ENCODE data around the gene ITPR2.

ITPR2 gene

GRCh38 chr12:26754148-26754547, 78.8 kb downstream of the ITPR2 start:
- DNase-seq (ENCODE audit: low spot score), result no peak

GRCh38 chr12:26751179-26751578, 81.8 kb downstream of the ITPR2 start:
- no peak for DNase-seq (ENCODE audit: low spot score)

- DNase-seq (ENCODE audit: low spot score), result no peak
Observed at GRCh38 chr12:26750531-26751175, 82.3 kb downstream of the ITPR2 start.

- no peak for DNase-seq (ENCODE audit: low spot score)
Observed at GRCh38 chr12:26749781-26750180, 83.2 kb downstream of the ITPR2 start.

- DNase-seq (ENCODE audit: low spot score), result no peak
Observed at GRCh38 chr12:26748741-26749431, 84.1 kb downstream of the ITPR2 start.

- no peak for DNase-seq (ENCODE audit: low spot score)
Observed at GRCh38 chr12:26748412-26748740, 84.6 kb downstream of the ITPR2 start.

- DNase-seq (ENCODE audit: low spot score), result peak; percentile 17
Observed at GRCh38 chr12:26746121-26746714, 86.8 kb downstream of the ITPR2 start.

- DNase-seq (ENCODE audit: low spot score), result peak; percentile 16
Observed at GRCh38 chr12:26744697-26745440, 88.1 kb downstream of the ITPR2 start.

- DNase-seq (ENCODE audit: low spot score), result no peak
Observed at GRCh38 chr12:26744042-26744626, 88.9 kb downstream of the ITPR2 start.

GRCh38 chr12:26741584-26742227, 91.3 kb downstream of the ITPR2 start:
- no peak for DNase-seq (ENCODE audit: low spot score)

- DNase-seq (ENCODE audit: low spot score), result no peak
Observed at GRCh38 chr12:26740991-26741390, 92.0 kb downstream of the ITPR2 start.

- no peak for DNase-seq (ENCODE audit: low spot score)
Observed at GRCh38 chr12:26740348-26740747, 92.6 kb downstream of the ITPR2 start.

GRCh38 chr12:26737487-26738030, 95.4 kb downstream of the ITPR2 start:
- no peak for DNase-seq (ENCODE audit: low spot score)

GRCh38 chr12:26736563-26737486, 96.2 kb downstream of the ITPR2 start:
- no peak for DNase-seq (ENCODE audit: low spot score)

- no peak for DNase-seq (ENCODE audit: low spot score)
Observed at GRCh38 chr12:26735249-26735639, 97.8 kb downstream of the ITPR2 start.

GRCh38 chr12:26734510-26735248, 98.3 kb downstream of the ITPR2 start:
- no peak for DNase-seq (ENCODE audit: low spot score)

GRCh38 chr12:26732005-26732908, 100.7 kb downstream of the ITPR2 start:
- no peak for DNase-seq (ENCODE audit: low spot score)

- DNase-seq (ENCODE audit: low spot score), result no peak
Observed at GRCh38 chr12:26730481-26731350, 102.3 kb downstream of the ITPR2 start.

All from Ammon's horn (tissue), 1 donor.